ENCODE results near the gene RP2.

RP2 gene

DNA sequence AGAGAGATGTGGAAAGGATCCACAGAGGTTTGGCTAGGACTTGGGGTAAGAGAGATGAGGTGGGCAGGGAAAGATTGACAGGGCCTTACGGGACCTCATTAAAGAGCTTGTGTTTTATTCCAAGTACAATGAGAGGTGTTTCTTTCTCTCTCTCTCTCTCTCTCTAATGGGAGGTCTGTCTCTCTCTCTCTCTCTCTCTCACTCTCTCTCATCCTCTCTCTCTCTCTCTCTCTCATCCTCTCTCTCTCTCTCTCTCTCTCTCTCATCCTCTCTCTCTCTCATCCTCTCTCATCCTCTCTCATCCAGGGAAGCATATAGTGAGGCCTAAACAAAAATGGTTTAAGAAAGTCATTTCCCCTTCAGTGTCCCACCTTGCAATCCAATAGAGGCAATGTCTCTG lies 80.8 kb downstream of the RP2 start:
- no peaks in the 10 kb centered on the region for H3K27me3 ChIP-seq (ENCODE audit: insufficient read depth, low read length)
- no peak overlapping the region for H2AFZ ChIP-seq (ENCODE audit: low read length, unreplicated experiment)
- H3K4me1 ChIP-seq (ENCODE audit: control insufficient read depth, insufficient read depth, low read length, unreplicated experiment), result peaks cover 5% of the 10 kb centered on the region
- H3K4me3 ChIP-seq (ENCODE audit: low read depth, low read length), result no peak overlapping the region
- H3K27ac ChIP-seq (ENCODE audit: low read depth, low read length), result no peak overlapping the region
- peaks cover 14% of the 10 kb centered on the region for H3K79me2 ChIP-seq (ENCODE audit: control insufficient read depth, insufficient read depth, low read length, unreplicated experiment)
- H3K36me3 ChIP-seq (ENCODE audit: insufficient read depth, low read length), result no peaks in the 10 kb centered on the region

DNA sequence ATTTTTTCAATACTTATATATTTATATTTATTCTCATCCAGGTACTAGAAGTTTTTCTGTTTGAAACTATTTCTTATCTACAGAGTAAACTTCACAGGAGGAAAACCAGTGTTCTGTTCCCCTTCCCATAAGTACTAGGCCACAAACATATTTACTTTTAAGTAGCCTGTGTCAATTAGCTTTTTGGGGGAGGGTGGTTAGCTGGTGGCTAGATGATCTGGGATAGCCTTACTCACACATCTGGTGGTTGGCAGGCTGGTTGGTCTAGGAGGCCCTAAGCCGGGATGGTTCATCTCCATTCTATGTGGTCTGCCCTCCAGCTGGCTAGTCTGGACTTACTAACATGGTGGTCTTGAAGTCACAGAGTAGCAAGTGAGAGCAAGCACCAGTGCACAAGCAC lies 81.6 kb downstream of the RP2 start:
- H3K79me2 ChIP-seq (ENCODE audit: control insufficient read depth, insufficient read depth, low read length, unreplicated experiment), result peaks cover 14% of the 10 kb centered on the region

DNA sequence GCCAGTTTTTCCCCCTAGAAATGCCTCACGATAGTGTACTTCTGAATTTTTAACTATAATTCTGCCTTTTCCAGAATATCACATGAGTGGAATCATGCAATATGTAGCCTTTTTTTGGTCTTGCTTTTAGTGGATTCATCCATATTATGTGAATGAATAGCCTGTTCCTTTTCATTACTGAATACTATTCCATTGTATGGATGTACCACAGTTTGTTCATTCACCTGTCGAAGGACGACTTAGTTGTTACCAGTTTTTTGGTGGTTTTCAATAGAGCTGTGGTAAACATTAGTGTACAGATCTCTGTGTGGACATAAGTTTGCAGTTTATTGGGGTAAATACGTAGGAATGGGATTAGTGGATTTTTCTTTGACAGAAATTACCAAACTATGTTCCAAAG lies 83.4 kb downstream of the RP2 start:
- no peaks in the 10 kb centered on the region for H3K27me3 ChIP-seq (ENCODE audit: insufficient read depth, low read length)
- no peak overlapping the region for H3K27ac ChIP-seq (ENCODE audit: low read depth, low read length)
- no peaks in the 10 kb centered on the region for H3K4me1 ChIP-seq (ENCODE audit: control insufficient read depth, insufficient read depth, low read length, unreplicated experiment)
- H3K4me3 ChIP-seq (ENCODE audit: low read depth, low read length), result no peak overlapping the region
- H3K36me3 ChIP-seq (ENCODE audit: insufficient read depth, low read length), result no peaks in the 10 kb centered on the region
- H3K79me2 ChIP-seq (ENCODE audit: control insufficient read depth, insufficient read depth, low read length, unreplicated experiment), result peaks cover 3% of the 10 kb centered on the region
- H2AFZ ChIP-seq (ENCODE audit: low read length, unreplicated experiment), result no peak overlapping the region

More for the DNA sequence above, 81.6 kb downstream of the RP2 start:
- H3K27me3 ChIP-seq (ENCODE audit: insufficient read depth, low read length), result no peaks in the 10 kb centered on the region
- H2AFZ ChIP-seq (ENCODE audit: low read length, unreplicated experiment), result no peak overlapping the region
- H3K4me3 ChIP-seq (ENCODE audit: low read depth, low read length), result no peak overlapping the region
- H3K27ac ChIP-seq (ENCODE audit: low read depth, low read length), result no peak overlapping the region
- peaks cover 5% of the 10 kb centered on the region for H3K4me1 ChIP-seq (ENCODE audit: control insufficient read depth, insufficient read depth, low read length, unreplicated experiment)
- no peaks in the 10 kb centered on the region for H3K36me3 ChIP-seq (ENCODE audit: insufficient read depth, low read length)

DNA sequence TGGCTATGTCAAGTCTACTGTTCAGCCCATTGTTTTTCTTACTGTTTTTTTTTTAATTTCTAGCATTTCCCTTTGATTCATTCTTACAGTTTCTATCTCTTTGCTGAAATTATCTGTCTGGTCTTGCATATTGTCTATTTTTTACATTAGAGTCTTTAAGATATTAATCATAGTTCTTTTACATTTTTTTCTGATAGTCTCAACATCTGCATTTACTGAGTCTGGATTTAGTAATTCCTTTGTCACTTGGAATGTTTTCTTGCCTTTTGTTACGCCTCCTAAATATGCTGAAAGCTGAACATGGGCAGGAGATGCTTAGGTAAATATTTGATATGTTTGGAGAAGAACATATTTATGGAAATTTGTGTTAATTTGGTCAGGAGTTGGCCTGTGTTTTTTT lies 85.8 kb downstream of the RP2 start:
- no peaks in the 10 kb centered on the region for H3K79me2 ChIP-seq (ENCODE audit: control insufficient read depth, insufficient read depth, low read length, unreplicated experiment)
- no peak overlapping the region for H3K4me3 ChIP-seq (ENCODE audit: low read depth, low read length)
- H3K27ac ChIP-seq (ENCODE audit: low read depth, low read length), result no peak overlapping the region
- H3K27me3 ChIP-seq (ENCODE audit: insufficient read depth, low read length), result no peaks in the 10 kb centered on the region
- H3K4me1 ChIP-seq (ENCODE audit: control insufficient read depth, insufficient read depth, low read length, unreplicated experiment), result no peaks in the 10 kb centered on the region
- H2AFZ ChIP-seq (ENCODE audit: low read length, unreplicated experiment), result no peak overlapping the region
- no peaks in the 10 kb centered on the region for H3K36me3 ChIP-seq (ENCODE audit: insufficient read depth, low read length)

DNA sequence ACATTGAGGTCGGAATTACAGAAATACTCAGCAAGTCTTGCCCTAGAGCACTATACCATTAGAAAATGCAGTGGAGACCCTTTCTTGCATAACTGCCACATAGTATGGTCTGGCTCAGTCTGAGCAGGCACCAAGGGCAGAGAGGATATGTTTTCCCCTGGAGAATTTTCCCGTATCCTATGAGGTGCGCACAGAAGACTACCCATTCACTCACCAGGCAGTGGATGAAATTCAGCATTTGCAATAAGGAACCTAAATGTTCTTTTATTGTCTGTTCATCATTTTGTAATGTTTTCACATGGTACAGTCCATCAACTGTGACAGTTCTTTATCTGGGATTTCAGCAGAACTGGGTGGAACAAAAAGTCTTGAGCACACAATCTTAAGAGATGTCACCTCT lies 90.9 kb downstream of the RP2 start:
- Histone ChIP-seq H3K4me1 (ENCODE audit: control insufficient read depth, insufficient read depth, low read length, unreplicated experiment) (peaks cover 11% of the 10 kb centered on the region), H2AFZ (ENCODE audit: low read length, unreplicated experiment) (no peak overlapping the region)

DNA sequence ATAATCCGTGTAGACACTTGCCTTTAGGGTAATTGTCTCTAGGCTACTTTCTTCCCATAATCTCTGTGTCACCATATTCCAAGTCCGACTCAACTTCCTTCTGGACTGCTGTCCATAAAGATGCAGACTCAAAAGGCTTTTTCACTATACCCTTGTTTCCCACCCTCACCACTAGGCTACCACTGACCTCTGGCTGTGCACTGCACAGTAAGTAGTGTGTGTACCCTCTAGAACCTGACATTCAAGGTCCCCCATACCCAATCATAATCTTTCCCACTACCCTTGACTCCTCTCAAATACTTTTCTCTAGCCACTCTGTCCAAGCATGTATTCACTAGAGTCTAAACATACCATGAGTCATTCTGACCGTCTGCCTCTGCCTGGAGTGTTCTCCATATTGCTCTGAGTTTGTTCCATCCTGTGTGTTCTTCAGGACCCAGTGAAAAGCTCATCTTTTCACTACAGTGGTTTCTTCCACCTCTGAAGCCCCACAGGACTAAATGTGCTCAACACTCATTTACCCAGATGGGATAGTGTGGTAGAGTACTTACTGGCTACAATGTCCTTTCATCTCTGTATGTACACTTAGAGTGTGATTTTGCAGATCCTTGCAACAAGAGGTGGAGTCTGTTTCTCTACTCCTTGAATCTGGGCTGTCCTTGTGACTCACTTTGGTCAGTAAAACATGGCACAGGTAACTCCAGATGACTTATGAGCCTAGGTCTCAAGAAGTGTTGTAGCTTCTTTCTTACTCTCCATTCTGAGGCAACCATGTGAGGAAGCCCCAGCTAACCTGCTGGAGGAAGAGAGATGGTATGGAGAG lies 92.8 kb downstream of the RP2 start:
- H3K27me3 ChIP-seq (ENCODE audit: insufficient read depth, low read length), result no peaks in the 10 kb centered on the region
- H3K4me3 ChIP-seq (ENCODE audit: low read depth, low read length), result no peak overlapping the region
- H3K4me1 ChIP-seq (ENCODE audit: control insufficient read depth, insufficient read depth, low read length, unreplicated experiment), result peaks cover 11% of the 10 kb centered on the region
- no peaks in the 10 kb centered on the region for H3K79me2 ChIP-seq (ENCODE audit: control insufficient read depth, insufficient read depth, low read length, unreplicated experiment)
- H3K36me3 ChIP-seq (ENCODE audit: insufficient read depth, low read length), result no peaks in the 10 kb centered on the region
- H3K27ac ChIP-seq (ENCODE audit: low read depth, low read length), result no peak overlapping the region
- no peak overlapping the region for H2AFZ ChIP-seq (ENCODE audit: low read length, unreplicated experiment)

More for the DNA sequence above, 90.9 kb downstream of the RP2 start:
- no peaks in the 10 kb centered on the region for H3K36me3 ChIP-seq (ENCODE audit: insufficient read depth, low read length)
- H3K27ac ChIP-seq (ENCODE audit: low read depth, low read length), result no peak overlapping the region
- H3K27me3 ChIP-seq (ENCODE audit: insufficient read depth, low read length), result no peaks in the 10 kb centered on the region
- H3K79me2 ChIP-seq (ENCODE audit: control insufficient read depth, insufficient read depth, low read length, unreplicated experiment), result no peaks in the 10 kb centered on the region
- no peak overlapping the region for H3K4me3 ChIP-seq (ENCODE audit: low read depth, low read length)
